Mesenchymal stem cell (in vitro differentiated cells and primary cell): ENCODE measurements around the gene OVAAL.

Source experiments
- DNase-seq: peaks from one replicate; pipeline ENCODE4 v3.0.0-alpha.2; 2013
- H2AFZ ChIP-seq: one replicate; pipeline ENCODE4 v1.6.1; 2013; ENCODE audit warnings: low read depth, mild to moderate bottlenecking, control low read depth, inconsistent platforms, low read length, moderate library complexity
- H2AK5ac ChIP-seq: 2 replicates; pipeline ENCODE4 v1.6.1; 2013; ENCODE audit warnings: low read length, moderate library complexity, mild to moderate bottlenecking, inconsistent platforms; ENCODE audit not compliant: severe bottlenecking
- H2BK120ac ChIP-seq: one replicate; pipeline ENCODE4 v1.6.1; 2013; ENCODE audit warnings: low read depth, mild to moderate bottlenecking, inconsistent platforms, low read length, moderate library complexity
- H2BK12ac ChIP-seq, 2 experiments: one replicate each; pipeline ENCODE4 v1.6.1; 2013; ENCODE audit warnings: inconsistent platforms in 2 of 2, low read length in 2 of 2, mild to moderate bottlenecking in 2 of 2, moderate library complexity in 2 of 2, control low read depth in 1 of 2
- H2BK15ac ChIP-seq: one replicate; pipeline ENCODE4 v1.6.1; 2013; ENCODE audit warnings: mild to moderate bottlenecking, low read depth, inconsistent platforms; ENCODE audit not compliant: poor library complexity, severe bottlenecking
- H2BK5ac ChIP-seq: 2 replicates; pipeline ENCODE4 v1.6.1; 2013; ENCODE audit warnings: low read depth, mild to moderate bottlenecking, low read length, control low read depth, inconsistent platforms; ENCODE audit not compliant: poor library complexity, severe bottlenecking
- H3K14ac ChIP-seq, 2 experiments: one replicate each; pipeline ENCODE4 v1.6.1; 2013; ENCODE audit warnings: inconsistent platforms in 2 of 2, low read length in 2 of 2, control low read depth in 1 of 2, mild to moderate bottlenecking in 1 of 2, moderate library complexity in 1 of 2
- H3K18ac ChIP-seq, 2 experiments: one replicate each; pipeline ENCODE4 v1.6.1; 2013; ENCODE audit warnings: inconsistent platforms in 2 of 2, low read length in 2 of 2, control low read depth in 1 of 2, low read depth in 1 of 2, mild to moderate bottlenecking in 1 of 2
- H3K23ac ChIP-seq, 2 experiments: one replicate each; pipeline ENCODE4 v1.6.1; 2013; ENCODE audit warnings: inconsistent platforms in 2 of 2, low read length in 2 of 2, mild to moderate bottlenecking in 2 of 2, moderate library complexity in 2 of 2, control low read depth in 1 of 2
- H3K27ac ChIP-seq: 2 replicates; pipeline ENCODE4 v1.5.1; 2013; ENCODE audit warnings: mild to moderate bottlenecking, moderate library complexity, low read length, control low read depth, inconsistent platforms; ENCODE audit not compliant: poor library complexity, severe bottlenecking
- H3K27me3 ChIP-seq, 2 experiments: 2 replicates each; pipeline versions ENCODE4 v1.6.1 to v1.7.0; 2013; ENCODE audit warnings: low read length in 2 of 2, mild to moderate bottlenecking in 2 of 2, moderate library complexity in 2 of 2, control low read depth in 1 of 2, inconsistent platforms in 1 of 2; ENCODE audit not compliant: control insufficient read depth in 1 of 2, insufficient read depth in 1 of 2
- H3K36me3 ChIP-seq, 2 experiments: 2 replicates each; pipeline versions ENCODE4 v1.6.1 to v1.7.0; 2013; ENCODE audit warnings: low read length in 2 of 2, control low read depth in 1 of 2, inconsistent platforms in 1 of 2, low read depth in 1 of 2, mild to moderate bottlenecking in 1 of 2; ENCODE audit not compliant: insufficient read depth in 2 of 2, control insufficient read depth in 1 of 2
- H3K4ac ChIP-seq, 2 experiments: one replicate each; pipeline ENCODE4 v1.6.1; 2013; ENCODE audit warnings: inconsistent platforms in 2 of 2, low read length in 2 of 2, mild to moderate bottlenecking in 2 of 2, moderate library complexity in 2 of 2, control low read depth in 1 of 2, low read depth in 1 of 2
- H3K4me1 ChIP-seq: 2 replicates; pipeline ENCODE4 v1.6.1; 2013; ENCODE audit warnings: low read depth, low read length, control low read depth; ENCODE audit not compliant: control insufficient read depth, insufficient read depth
- H3K4me2 ChIP-seq: 2 replicates; pipeline ENCODE4 v1.6.1; 2013; ENCODE audit warnings: low read length, mild to moderate bottlenecking, inconsistent platforms; ENCODE audit not compliant: poor library complexity, severe bottlenecking
- H3K4me3 ChIP-seq, 2 experiments: 2 replicates each; pipeline versions ENCODE4 v1.5.1 to v1.7.0; 2013; ENCODE audit warnings: low read length in 2 of 2, mild to moderate bottlenecking in 2 of 2, control low read depth in 1 of 2, low read depth in 1 of 2; ENCODE audit not compliant: insufficient read depth in 1 of 2
- H3K79me1 ChIP-seq: replicated peaks from 2 replicates; pipeline ENCODE4 v1.6.1; 2013; ENCODE audit warnings: mild to moderate bottlenecking, control low read depth, low read length, inconsistent platforms; ENCODE audit not compliant: poor library complexity, severe bottlenecking
- H3K9ac ChIP-seq: 2 replicates; pipeline ENCODE4 v1.7.0; 2013; ENCODE audit warnings: mild to moderate bottlenecking, low read length, moderate library complexity
- H3K9me3 ChIP-seq: 2 replicates; pipeline ENCODE4 v1.7.0; 2013; ENCODE audit warnings: mild to moderate bottlenecking, low read length; ENCODE audit not compliant: control insufficient read depth
- H4K8ac ChIP-seq: one replicate; pipeline ENCODE4 v1.6.1; 2013; ENCODE audit warnings: inconsistent platforms, mild to moderate bottlenecking, low read length, moderate library complexity
- H4K91ac ChIP-seq: one replicate; pipeline ENCODE4 v1.6.1; 2013; ENCODE audit warnings: mild to moderate bottlenecking, low read length, inconsistent platforms
- WGBS: methylation state at CpG from one replicate; pipeline ENCODE4 v1.1.7; 2013; ENCODE audit warnings: mixed read lengths; 5-methylcytosine and 5-hydroxymethylcytosine counted together

Gene OVAAL

DNA sequence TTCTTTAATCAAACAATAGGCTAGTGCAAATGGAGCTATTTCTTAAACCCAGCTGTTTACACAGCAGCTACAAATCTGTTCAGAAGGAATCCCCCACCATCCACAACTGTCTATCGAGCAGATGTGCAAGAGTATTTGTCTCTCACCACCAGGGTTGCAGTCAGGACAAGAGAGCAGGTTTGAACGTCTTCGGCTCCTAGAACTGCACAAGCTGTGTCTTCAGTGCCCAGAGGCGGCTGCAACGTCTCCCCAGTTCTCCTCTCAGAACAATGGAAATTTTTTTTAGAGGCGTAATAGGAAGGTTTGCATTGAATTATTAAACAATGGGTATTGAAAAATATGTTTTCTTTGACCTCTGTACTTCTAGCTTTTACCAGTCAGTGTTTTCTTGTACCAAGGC, 7.3 kb downstream of the OVAAL start:
- no peak overlapping the region for H2BK12ac ChIP-seq
- no peak overlapping the region for H4K91ac ChIP-seq
- H3K4ac ChIP-seq = no peak overlapping the region
- no peak overlapping the region for H3K9ac ChIP-seq
- H3K27ac ChIP-seq = no peak overlapping the region
- H3K9me3 ChIP-seq = no peaks in the 10 kb centered on the region
- H2AFZ ChIP-seq = no peak overlapping the region
- no peak overlapping the region for H2BK5ac ChIP-seq
- H3K14ac ChIP-seq = no peak overlapping the region
- H2AK5ac ChIP-seq = no peak overlapping the region
- H2BK120ac ChIP-seq = no peak overlapping the region
- no peaks in the 10 kb centered on the region for H3K79me1 ChIP-seq
- no peak overlapping the region for H3K4me2 ChIP-seq
- DNase-seq = no peak
- H3K27me3 ChIP-seq = no peaks in the 10 kb centered on the region
- H3K4me3 ChIP-seq = no peak overlapping the region
- 80% methylated on average over 5 of the region's 6 CpGs for WGBS
- no peak overlapping the region for H2BK15ac ChIP-seq
- H3K36me3 ChIP-seq = no peaks in the 10 kb centered on the region
- no peak overlapping the region for H3K23ac ChIP-seq
- peaks cover 2% of the 10 kb centered on the region for H3K4me1 ChIP-seq
- H3K18ac ChIP-seq = no peak overlapping the region
- H4K8ac ChIP-seq = no peak overlapping the region

DNA sequence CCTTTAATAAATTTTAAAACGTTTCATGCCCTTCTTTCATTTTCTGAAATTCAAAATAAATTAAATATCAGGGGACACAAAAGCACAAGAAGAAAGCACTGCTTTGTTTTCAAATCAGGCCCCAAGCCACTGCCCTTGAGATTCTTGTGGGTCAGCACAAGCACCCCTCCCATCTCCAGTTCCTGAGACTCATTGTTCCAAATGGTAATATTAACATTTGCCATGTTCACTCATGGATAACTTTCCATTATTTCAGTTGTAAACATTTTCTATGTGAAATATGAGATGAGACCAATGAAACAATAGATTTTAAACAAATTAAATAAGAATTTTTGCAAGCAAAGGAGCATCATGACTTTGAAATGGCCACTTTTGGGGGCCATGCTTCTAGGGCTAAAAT, 7.7 kb downstream of the OVAAL start:
- H3K79me1 ChIP-seq = no peaks in the 10 kb centered on the region
- H3K4ac ChIP-seq = no peak overlapping the region
- H2BK120ac ChIP-seq = no peak overlapping the region
- H2BK5ac ChIP-seq = no peak overlapping the region
- 43% methylated on average over 1 of the region's 1 CpG for WGBS
- H3K36me3 ChIP-seq = no peaks in the 10 kb centered on the region
- H4K8ac ChIP-seq = no peak overlapping the region
- H4K91ac ChIP-seq = no peak overlapping the region
- H2AFZ ChIP-seq = no peak overlapping the region
- H2BK15ac ChIP-seq = no peak overlapping the region
- no peak overlapping the region for H3K14ac ChIP-seq
- no peak overlapping the region for H2BK12ac ChIP-seq
- no peak overlapping the region for H2AK5ac ChIP-seq
- no peak overlapping the region for H3K9ac ChIP-seq
- H3K18ac ChIP-seq = no peak overlapping the region
- no peak overlapping the region for H3K4me2 ChIP-seq
- DNase-seq = no peak
- H3K9me3 ChIP-seq = no peaks in the 10 kb centered on the region
- H3K4me1 ChIP-seq = peaks cover 2% of the 10 kb centered on the region
- no peak overlapping the region for H3K27ac ChIP-seq
- no peak overlapping the region for H3K4me3 ChIP-seq
- no peak overlapping the region for H3K23ac ChIP-seq
- no peaks in the 10 kb centered on the region for H3K27me3 ChIP-seq

DNA sequence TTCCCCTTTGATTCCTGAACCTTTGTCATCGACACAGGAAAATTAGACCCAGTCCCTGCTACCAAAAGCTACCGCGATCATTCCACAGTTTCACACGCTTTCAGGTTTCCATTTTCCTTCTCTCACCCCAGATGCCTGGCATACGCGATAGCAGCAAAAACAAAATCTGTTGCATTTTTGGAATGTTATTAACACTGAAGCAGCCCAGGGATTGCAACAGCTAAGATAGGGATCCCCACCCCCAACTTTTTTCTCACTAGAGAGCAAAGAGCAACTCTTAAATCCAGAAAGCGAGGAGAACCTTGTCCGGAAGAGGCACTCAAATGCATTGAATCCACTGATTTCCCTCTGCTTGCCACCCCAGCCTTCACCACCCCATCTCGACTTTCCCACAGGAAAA, 8.9 kb downstream of the OVAAL start:
- no peak overlapping the region for H3K18ac ChIP-seq
- no peaks in the 10 kb centered on the region for H3K79me1 ChIP-seq
- no peaks in the 10 kb centered on the region for H3K36me3 ChIP-seq
- DNase-seq = no peak
- H3K27ac ChIP-seq = no peak overlapping the region
- H3K4me2 ChIP-seq = no peak overlapping the region
- H3K4me3 ChIP-seq = no peak overlapping the region
- no peak overlapping the region for H4K8ac ChIP-seq
- no peak overlapping the region for H2BK5ac ChIP-seq
- no peak overlapping the region for H3K14ac ChIP-seq
- H2BK120ac ChIP-seq = no peak overlapping the region
- H3K4me1 ChIP-seq = peaks cover 2% of the 10 kb centered on the region
- H2BK12ac ChIP-seq = no peak overlapping the region
- no peak overlapping the region for H3K9ac ChIP-seq
- no peak overlapping the region for H4K91ac ChIP-seq
- no peak overlapping the region for H3K4ac ChIP-seq
- no peak overlapping the region for H2AFZ ChIP-seq
- no peaks in the 10 kb centered on the region for H3K9me3 ChIP-seq
- no peak overlapping the region for H2BK15ac ChIP-seq
- H3K27me3 ChIP-seq = no peaks in the 10 kb centered on the region
- H3K23ac ChIP-seq = no peak overlapping the region
- WGBS = 95% methylated on average over 8 of the region's 9 CpGs
- no peak overlapping the region for H2AK5ac ChIP-seq

- Histone ChIP-seq H2BK120ac (no peak overlapping the region), H3K9me3 (no peaks in the 10 kb centered on the region), H3K27me3 (no peaks in the 10 kb centered on the region), H2AK5ac (no peak overlapping the region), H2AFZ (no peak overlapping the region), H3K79me1 (no peaks in the 10 kb centered on the region), H2BK5ac (no peak overlapping the region), H3K27ac (no peak overlapping the region), H3K4ac (no peak overlapping the region), H4K91ac (no peak overlapping the region), H3K9ac (no peak overlapping the region), H3K14ac (no peak overlapping the region), H2BK12ac (no peak overlapping the region), H3K23ac (no peak overlapping the region), H2BK15ac (no peak overlapping the region), H3K4me1 (no peaks in the 10 kb centered on the region), H3K4me3 (no peak overlapping the region), H3K18ac (no peak overlapping the region), H3K4me2 (no peak overlapping the region), H4K8ac (no peak overlapping the region), H3K36me3 (no peaks in the 10 kb centered on the region)
- WGBS = no CpG with 5 or more reads among the region's 2 CpGs
- no peak for DNase-seq
Observed at GRCh38 chr1:180568184-180568583, 9.4 kb downstream of the OVAAL start.
